H1 (cell line): ENCODE measurements around the gene THTPA.

ENCODE experiments used
- CREB1 ChIP-seq: IDR thresholded peaks from 2 replicates; pipeline ENCODE4 v1.6.1; 2012; ENCODE audit warnings: inconsistent platforms
- CTCF ChIP-seq, 3 experiments: IDR thresholded peaks; 1 replicate in 2 of 3; 2 replicates in 1 of 3; pipeline versions ENCODE4 v1.5.1 to v1.6.1; 2011; ENCODE audit warnings: low read length in 3 of 3, mild to moderate bottlenecking in 3 of 3, inconsistent platforms in 2 of 3, low read depth in 1 of 3, moderate library complexity in 1 of 3; ENCODE audit not compliant: insufficient read depth in 1 of 3; ENCODE audit errors: control extremely low read depth in 1 of 3
- GTF2F1 ChIP-seq: IDR thresholded peaks from 2 replicates; pipeline ENCODE4 v1.6.1; 2012; ENCODE audit warnings: low read depth, low read length, improper control_type of control experiment, borderline replicate concordance
- POLR2A ChIP-seq, 2 experiments: IDR thresholded peaks; 1 replicate in 1 of 2; 2 replicates in 1 of 2; pipeline ENCODE4 v1.6.1; 2011; ENCODE audit warnings: low read depth in 2 of 2, low read length in 2 of 2, mild to moderate bottlenecking in 2 of 2; ENCODE audit errors: control extremely low read depth in 1 of 2
- RAD21 ChIP-seq, 2 experiments: IDR thresholded peaks in 1 of 2; conservative IDR thresholded peaks in 1 of 2; 2 replicates each; pipeline ENCODE4 v1.6.1; 2011; ENCODE audit warnings: low read depth in 2 of 2, low read length in 2 of 2, improper control_type of control experiment in 1 of 2, inconsistent platforms in 1 of 2, mild to moderate bottlenecking in 1 of 2, moderate library complexity in 1 of 2
- RXRA ChIP-seq: IDR thresholded peaks from 2 replicates; pipeline ENCODE4 v1.6.1; 2011; ENCODE audit warnings: low read depth, mild to moderate bottlenecking, low read length, moderate library complexity; ENCODE audit not compliant: insufficient read depth
- SIN3A ChIP-seq, 2 experiments: IDR thresholded peaks in 1 of 2; conservative IDR thresholded peaks in 1 of 2; 2 replicates each; pipeline ENCODE4 v1.6.1; 2011 to 2012; ENCODE audit warnings: low read length in 2 of 2, improper control_type of control experiment in 1 of 2, low read depth in 1 of 2, mild to moderate bottlenecking in 1 of 2

GRCh38 chr14:23561259-23561658, 5.2 kb downstream of the THTPA start:
- TF ChIP-seq POLR2A (IDR thresholded peaks at IDR 0.05; ENCODE audit: control extremely low read depth in 1 of 2, low read depth in 2 of 2, low read length in 2 of 2) (no peak; a peak in 1 of 3 replicates), RXRA (no peak), CREB1 (no peak), CTCF (IDR thresholded peaks at IDR 0.05; ENCODE audit: control extremely low read depth in 1 of 3, insufficient read depth in 1 of 3, low read depth in 1 of 3, low read length in 3 of 3) (no peak), GTF2F1 (no peak), RAD21 (IDR thresholded peaks at IDR 0.05 in 1 of 2, conservative IDR thresholded peaks at IDR 0.05 in 1 of 2; ENCODE audit: low read depth in 2 of 2, low read length in 2 of 2) (no peak), SIN3A (conservative IDR thresholded peaks at IDR 0.05 in 1 of 2, IDR thresholded peaks at IDR 0.05 in 1 of 2; ENCODE audit: low read depth in 1 of 2, low read length in 2 of 2) (no peak)
